Stimulated activated CD4-positive, alpha-beta T cell treated with anti-CD3 and anti-CD28 coated beads, Interleukin-4, amount 100 ng/mL, for 48 hours (primary cell): ENCODE measurements around the gene MAP2K2.

Experiments
- DNase-seq, 2 donors: peaks; one replicate each; pipeline ENCODE4 v3.0.0-alpha.2; 2020; ENCODE audit warnings: low read depth in 2 of 2

The MAP2K2 gene

DNA sequence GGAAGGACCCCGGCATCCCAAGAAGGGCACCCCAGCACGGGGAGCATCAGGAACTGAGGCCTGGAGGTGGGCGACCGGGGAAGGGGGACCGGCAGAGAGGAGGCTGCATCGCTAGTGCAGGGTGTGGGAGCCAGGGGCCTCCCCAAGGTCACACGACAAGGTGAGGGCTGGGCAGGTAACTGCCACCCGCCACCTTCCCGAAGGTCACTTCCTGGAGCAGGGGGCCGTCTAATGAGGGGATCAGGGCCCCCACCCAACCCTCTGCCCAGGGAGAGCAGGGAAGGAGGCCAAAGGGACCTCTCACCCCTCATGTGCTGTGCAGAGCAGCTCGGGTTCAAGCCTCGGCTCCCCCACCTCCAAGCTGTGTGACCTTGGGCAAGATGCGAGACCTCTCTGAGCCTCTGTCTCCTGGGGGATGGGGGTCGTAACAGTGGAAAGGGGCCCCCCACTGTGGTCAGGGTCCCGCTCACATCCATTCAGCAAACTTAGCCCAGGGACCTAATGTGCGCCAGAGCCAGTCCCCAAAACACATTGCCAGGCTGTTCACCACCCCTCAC lies 63.2 kb downstream of the MAP2K2 start:
- DNase-seq, result no peak

DNA sequence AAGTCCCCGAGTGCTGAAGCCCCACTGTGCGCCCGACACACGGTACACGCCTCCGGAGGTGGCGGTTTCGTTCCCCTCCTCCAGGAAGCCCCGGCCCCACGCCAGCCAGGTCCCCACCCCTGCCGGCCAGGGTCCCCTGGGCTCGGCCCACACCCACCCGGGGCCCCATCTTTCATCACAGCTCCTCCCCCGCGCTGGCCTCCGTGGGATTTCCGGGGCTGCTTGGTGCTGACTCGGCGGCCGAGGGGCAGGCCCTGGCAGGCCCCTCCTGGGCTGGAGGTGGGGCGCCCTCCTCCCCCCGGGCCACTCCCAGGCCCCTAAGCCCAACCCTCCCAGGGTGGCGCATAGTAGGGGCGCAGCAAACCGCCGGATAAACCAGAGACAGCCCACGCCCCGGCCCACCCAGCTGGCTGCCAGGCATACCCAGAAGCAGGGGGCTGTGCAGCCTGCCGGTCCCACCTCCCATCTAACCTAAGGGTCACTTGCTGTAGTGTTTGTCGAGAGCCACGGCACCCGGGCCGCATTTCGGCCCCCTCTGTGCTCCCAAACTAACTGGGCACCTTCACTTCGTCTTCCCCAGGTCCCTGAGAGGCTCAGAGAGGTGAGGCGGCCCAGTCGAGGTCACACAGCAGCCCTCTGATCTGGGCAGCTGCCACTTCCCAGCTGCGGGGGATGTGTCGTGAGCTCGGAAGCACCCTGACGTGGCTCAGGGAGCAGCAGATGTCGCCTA lies 63.9 kb downstream of the MAP2K2 start:
- no peak for DNase-seq

- no peak for DNase-seq
These were observed 64.5 kb downstream of the MAP2K2 start for GRCh38 chr19:4059453-4059871.

DNA sequence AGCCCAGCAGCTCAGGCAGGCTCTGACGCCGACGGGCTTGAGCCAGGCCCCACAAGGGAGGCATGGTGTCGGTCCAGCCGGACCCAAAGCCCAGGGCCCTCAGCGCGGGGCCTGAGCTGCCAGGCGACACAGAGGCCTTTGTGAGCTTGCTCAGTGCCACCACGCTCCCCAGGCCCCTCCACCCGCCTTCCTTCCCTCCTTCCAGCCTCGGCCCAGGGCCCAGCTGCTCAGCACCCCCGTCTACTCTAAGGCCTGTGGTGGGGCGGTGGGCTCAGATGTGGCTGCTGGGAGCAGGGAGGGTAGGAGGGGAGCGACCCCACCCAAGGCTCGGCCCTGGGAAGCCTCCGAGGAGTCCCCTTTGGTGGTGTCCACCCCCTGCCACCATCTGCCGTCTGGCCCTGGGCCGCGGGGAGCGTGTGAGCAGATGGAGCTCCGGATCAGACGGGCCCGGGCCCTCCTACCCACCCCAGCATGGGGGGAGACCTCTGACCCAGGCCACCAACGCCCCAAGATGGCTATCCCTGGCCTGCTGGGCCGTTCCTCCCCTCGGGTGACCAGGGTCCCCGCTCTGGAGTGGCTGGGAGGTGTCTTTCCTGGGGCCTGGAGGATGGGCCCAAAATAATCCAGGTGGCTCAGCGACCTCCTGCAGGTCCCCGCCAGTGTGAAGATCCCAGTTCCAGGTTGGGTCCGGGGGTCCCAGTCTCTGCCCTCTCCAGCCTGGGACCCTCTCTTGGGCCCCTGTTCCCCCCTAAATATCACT lies 65.0 kb downstream of the MAP2K2 start:
- no peak for DNase-seq

GRCh38 chr19:4057931-4058692 lies 65.8 kb downstream of the MAP2K2 start:
- DNase-seq, result no peak

- DNase-seq, result no peak
These were observed 68.7 kb downstream of the MAP2K2 start for GRCh38 chr19:4055209-4055552.

DNA sequence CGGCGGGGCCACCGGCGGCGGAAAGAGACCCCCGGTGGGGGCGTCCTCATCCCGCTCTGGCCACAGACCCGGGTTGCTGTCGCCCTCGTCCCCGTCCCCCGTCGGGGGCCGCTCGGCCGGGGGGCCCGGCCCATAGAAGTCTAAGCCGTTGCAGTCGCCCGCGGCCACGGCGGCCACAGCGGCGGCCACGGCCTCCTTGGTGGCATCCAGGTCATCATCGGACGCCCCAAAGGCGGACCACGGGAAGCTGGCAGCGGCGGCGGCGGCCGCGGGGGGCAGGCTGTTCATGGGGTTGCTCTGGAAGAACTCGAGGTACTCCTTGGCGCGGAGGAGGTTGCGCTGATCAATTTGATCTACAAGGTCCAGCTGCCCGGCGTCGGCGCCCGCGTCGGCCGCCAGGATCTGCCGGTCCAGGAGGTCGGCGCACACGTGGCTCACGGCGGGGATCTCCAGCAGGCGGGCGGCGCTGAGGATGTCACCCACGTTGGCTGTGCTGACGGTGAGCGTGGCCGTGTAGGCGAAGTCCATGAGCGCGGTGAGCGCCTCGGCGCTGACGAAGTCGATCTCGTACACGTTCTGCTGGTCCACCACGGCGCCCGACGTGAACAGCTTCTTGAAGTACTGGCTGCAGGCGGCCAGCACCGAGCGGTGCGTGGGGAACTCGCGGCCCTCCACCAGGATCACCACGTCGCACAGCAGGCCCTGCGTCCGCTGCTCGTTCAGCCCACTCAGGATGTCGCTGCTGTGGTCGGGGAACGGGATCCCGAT lies 69.3 kb downstream of the MAP2K2 start:
- DNase-seq, result no peak

DNA sequence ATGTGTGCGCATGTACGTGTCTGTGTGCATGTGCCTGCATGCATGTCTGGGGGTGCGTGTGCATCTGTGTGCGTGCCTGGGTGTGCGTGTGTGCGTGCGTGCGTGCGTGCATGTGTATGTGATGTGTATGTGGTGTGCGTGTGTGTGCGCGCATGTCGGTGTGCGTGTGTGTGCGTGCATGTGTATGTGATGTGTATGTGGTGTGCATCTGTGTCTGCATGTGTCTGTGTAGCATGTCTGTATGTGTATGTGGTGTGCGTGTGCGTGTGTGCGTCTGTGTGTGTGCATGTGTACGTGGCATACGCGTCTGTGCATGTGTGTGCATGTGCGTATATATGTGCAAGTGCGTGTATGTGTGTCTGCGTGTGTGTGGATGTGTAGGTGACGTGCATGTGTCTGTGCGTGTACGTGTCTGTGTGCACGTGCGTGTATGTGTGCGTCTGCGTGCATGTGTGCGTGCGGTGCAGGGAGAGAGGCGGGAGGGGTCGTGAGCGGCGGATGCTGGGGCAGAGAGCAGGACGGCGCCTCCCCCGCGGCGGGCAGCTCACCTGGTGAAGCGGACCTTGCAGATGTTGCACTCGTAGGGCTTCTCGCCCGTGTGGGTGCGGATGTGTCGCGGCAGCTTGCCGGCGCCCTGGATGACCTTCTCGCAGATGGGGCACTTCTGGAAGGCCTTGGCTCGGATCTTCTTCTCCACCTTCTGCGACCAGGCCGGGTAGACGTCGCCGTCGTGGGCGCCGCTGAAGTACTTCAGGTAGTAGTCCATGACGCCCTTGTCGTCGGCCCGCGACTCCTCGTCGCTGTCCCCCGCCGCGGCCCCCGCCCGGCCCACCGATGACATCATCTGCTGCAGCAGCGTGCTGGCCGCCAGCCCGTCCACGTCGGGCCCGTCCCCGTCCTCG lies 70.2 kb downstream of the MAP2K2 start:
- DNase-seq, result no peak

- no peak for DNase-seq
These were observed 70.9 kb downstream of the MAP2K2 start for GRCh38 chr19:4052993-4053422.

DNA sequence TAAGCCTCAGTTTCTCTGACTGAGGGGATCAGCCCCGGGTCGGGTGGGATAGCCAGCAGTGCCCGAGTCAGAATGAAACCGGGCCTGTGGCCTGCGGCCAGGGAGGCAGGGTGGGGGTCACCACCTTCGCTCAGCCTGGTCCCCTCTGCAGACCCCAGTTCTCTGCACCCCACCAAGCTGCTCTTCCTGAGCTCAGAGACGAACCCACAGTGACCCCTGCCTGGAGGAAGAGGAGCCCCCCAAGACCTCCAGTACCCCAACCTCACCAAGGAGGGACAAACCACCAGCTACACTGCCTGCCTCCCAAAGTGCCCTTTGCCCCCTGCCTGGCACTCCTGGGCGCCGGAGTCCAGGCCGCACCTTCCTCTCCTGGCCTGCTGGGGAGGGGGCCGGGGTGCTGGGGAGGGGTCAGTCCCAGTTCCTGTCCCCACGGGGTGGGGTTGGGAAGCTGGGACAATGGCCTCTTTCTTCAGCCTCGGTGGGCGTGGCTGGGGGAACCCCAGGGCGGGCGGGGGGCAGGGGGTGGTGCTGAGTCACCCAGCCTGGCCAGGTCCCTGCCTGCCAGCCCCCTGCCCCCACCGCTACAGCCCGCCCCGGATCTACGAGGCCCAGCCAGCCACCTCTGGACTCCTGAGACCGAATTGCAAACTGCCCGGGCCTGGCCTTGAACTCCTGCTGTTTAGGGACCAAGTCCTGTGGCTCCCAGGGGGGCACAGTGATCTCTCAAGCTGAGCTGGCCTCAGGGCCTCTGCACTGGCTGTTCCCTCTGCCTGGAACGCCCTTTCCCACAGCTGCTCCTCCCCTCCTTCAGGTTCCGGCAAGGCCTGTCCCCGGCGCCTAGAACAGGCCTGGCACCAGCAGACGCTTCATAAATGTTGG lies 71.6 kb downstream of the MAP2K2 start:
- no peak for DNase-seq

GRCh38 chr19:4051175-4052101 lies 72.5 kb downstream of the MAP2K2 start:
- no peak for DNase-seq

DNA sequence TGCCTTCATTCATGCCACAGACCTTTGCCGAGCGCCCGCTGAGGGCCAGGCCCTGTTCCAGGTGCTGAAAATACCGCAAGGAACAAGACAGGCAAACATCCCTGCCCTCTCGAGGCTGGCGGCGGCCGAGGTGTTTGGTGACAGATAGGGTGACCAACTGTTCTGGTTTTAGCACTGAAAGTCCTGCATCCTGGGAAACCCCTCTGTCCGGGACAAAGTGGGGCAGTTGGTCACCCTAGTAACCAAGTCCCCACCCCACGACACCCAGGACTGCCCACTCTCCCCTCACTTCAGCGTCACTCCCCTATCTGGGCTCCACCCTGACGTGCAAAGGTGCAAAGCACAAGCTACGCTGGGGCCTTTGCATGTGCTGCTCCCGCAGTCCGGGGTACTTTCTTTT lies 74.5 kb downstream of the MAP2K2 start:
- DNase-seq, result no peak

- DNase-seq, result no peak
These were observed 76.8 kb downstream of the MAP2K2 start for GRCh38 chr19:4046946-4047683.

DNA sequence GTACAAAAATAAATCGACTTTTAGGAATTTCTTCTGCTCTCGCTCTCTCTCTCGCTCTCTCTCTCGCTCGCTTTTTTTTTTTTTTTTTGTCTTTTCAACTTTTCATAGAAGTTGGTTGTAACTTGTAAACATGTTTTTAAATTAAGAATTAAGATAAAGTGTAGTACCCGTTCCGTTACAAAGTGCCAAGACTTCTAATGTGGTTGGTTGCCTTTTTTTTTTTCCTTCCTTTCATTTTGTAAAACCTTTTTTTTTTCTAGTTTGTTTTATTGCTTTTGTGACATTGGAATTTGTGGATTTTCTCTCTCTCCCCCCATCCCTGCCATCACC lies 77.6 kb downstream of the MAP2K2 start:
- no peak for DNase-seq

- DNase-seq, result no peak
These were observed 78.1 kb downstream of the MAP2K2 start for GRCh38 chr19:4045597-4046361.

GRCh38 chr19:4044990-4045465 lies 78.9 kb downstream of the MAP2K2 start:
- DNase-seq, result no peak
